Panc1 (cell line): ENCODE data around the gene MAFB. TPM values are rescaled to one million over a fixed set of nuclear protein-coding genes. Genes with fewer than 3 reads are reported as not detected.

Experiments used
- ATAC-seq: fragments of 200-7000 bp; cut with Tn5 transposase; 2 replicates; pipeline ENCODE4 v1.9.1; 2020; ENCODE audit warnings: mild to moderate bottlenecking, moderate library complexity
- BruUV-seq: library from RNA; stranded (reverse); fragments of 400-500 nt; replicated peaks from 2 replicates; lab custom pipeline; 2021; lab: Mats Ljungman, UMichigan
- CTCF ChIA-PET: fragments of 300-600 bp; sonication (Branson Sonifier 250); formaldehyde crosslinking; loops from one replicate; lab custom pipeline; 2022; ENCODE audit warnings: antibody characterized with exemption; lab: Charles Lee
- POLR2A ChIA-PET: fragments of 300-600 bp; sonication (Branson Sonifier 250); formaldehyde crosslinking; loops from one replicate; lab custom pipeline; 2022; ENCODE audit warnings: antibody characterized with exemption; lab: Charles Lee
- DNase-seq: peaks from one replicate; pipeline ENCODE4 v3.0.0-alpha.2; 2010; ENCODE audit warnings: low read depth, low spot score
- H3K27ac ChIP-seq: 2 replicates; pipeline ENCODE4 v1.5.1; 2011; ENCODE audit warnings: mild to moderate bottlenecking, low read length, inconsistent platforms
- H3K27me3 ChIP-seq: fragments of 200-500 bp; sonication (Bioruptor generic); 2 replicates; pipeline ENCODE4 v1.6.0; 2014; ENCODE audit warnings: low read length, inconsistent platforms; ENCODE audit not compliant: control insufficient read depth, insufficient read depth
- H3K36me3 ChIP-seq: fragments of 200-500 bp; sonication (Bioruptor generic); 2 replicates; pipeline ENCODE4 v1.5.1; 2014; ENCODE audit warnings: inconsistent platforms, mild to moderate bottlenecking, low read length, moderate library complexity; ENCODE audit not compliant: control insufficient read depth, insufficient read depth
- H3K4me1 ChIP-seq: 2 replicates; pipeline ENCODE4 v1.5.1; 2011; ENCODE audit warnings: inconsistent platforms, mild to moderate bottlenecking, low read length, moderate library complexity; ENCODE audit not compliant: control insufficient read depth, insufficient read depth
- H3K4me3 ChIP-seq, 2 experiments: 2 replicates each; pipeline ENCODE4 v1.5.1; 2011 to 2012; ENCODE audit warnings: low read depth in 2 of 2, low read length in 2 of 2, mild to moderate bottlenecking in 2 of 2, inconsistent platforms in 1 of 2, moderate library complexity in 1 of 2
- H3K9me3 ChIP-seq: fragments of 200-500 bp; sonication (Bioruptor generic); 2 replicates; pipeline ENCODE4 v1.5.1; 2014; ENCODE audit warnings: low read depth, mild to moderate bottlenecking, inconsistent platforms, low read length, moderate library complexity; ENCODE audit not compliant: control insufficient read depth, insufficient read depth
- POLR2AphosphoS5 ChIP-seq: IDR thresholded peaks from 2 replicates; pipeline ENCODE4 v1.6.1; 2012; ENCODE audit warnings: mild to moderate bottlenecking, low read depth, low read length, moderate library complexity
- SIN3A ChIP-seq: IDR thresholded peaks from 2 replicates; pipeline ENCODE4 v1.6.1; 2012; ENCODE audit warnings: low read depth, mild to moderate bottlenecking, low read length, moderate library complexity, borderline replicate concordance; ENCODE audit not compliant: insufficient read depth
- TCF7L2 ChIP-seq: IDR thresholded peaks from 2 replicates; pipeline ENCODE4 v1.6.1; 2011; ENCODE audit warnings: mild to moderate bottlenecking, low read depth, low read length, inconsistent platforms
- in situ Hi-C: cut with HindIII; loops from 2 replicates; pipeline ENCODE4 v1.10.0; 2016; ENCODE audit warnings: low sequenced_read_pairs, low pct_unique_long_range_greater_than_20kb
- intact Hi-C: fragments of 100-400 bp; cut with micrococcal nuclease; formaldehyde crosslinking; loops from one replicate; pipeline ENCODE4 v1.10.0; 2022; ENCODE audit not compliant: unreplicated experiment
- total RNA-seq: library from RNA; stranded (reverse); gene quantifications from one replicate; pipeline ENCODE4 v1.2.1, GENCODE V29; 2021; ENCODE audit not compliant: unreplicated experiment
- TF ChIP-seq, protein P1 (sequence below): fragments of 450-650 bp; IDR thresholded peaks from 2 replicates; pipeline ENCODE4 v1.5.1; 2017; ENCODE audit warnings: mild to moderate bottlenecking
- TF ChIP-seq, protein P2 (sequence below), 2 experiments: IDR thresholded peaks; 2 replicates each; pipeline ENCODE4 v1.6.1; 2011 to 2012; ENCODE audit warnings: low read depth in 2 of 2, control low read depth in 1 of 2, low read length in 1 of 2, mild to moderate bottlenecking in 1 of 2, moderate library complexity in 1 of 2; ENCODE audit not compliant: insufficient read depth in 1 of 2

Gene MAFB
- total RNA-seq, 1 experiment from 2014 or later, result 0.28 TPM

DNA sequence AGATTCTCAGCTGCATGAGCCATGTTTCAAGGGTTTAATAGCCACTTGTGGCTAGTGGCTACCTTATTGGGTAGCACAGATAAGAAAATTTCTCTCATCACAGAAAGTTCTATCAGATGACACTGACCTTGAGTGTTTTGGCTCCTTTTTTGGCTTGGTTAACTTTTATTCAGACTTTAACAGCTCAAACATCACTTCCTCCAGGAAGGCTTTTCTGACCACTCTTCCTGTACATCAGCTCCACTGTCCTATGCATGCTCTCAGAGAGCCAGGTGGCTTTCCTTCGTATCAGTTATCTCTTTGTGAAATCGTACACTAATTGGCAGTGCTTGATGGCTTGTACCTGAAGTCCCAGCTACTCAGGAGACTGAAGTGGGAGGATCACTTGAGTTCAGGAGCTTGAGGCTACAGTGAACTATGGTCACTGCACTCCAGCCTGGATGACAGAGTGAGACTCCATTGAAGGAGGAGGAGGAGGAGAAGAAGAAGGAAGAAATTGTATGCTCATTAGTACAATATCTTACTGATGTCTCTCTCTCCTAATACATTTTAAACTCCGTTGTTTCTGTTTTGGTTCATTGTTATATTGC, 10.7 kb downstream of the MAFB start:
- Histone ChIP-seq H3K9me3 (no peaks in the 10 kb centered on the region), H3K27me3 (peaks cover 12% of the 10 kb centered on the region)
- BruUV-seq, result no TSS peak

DNA sequence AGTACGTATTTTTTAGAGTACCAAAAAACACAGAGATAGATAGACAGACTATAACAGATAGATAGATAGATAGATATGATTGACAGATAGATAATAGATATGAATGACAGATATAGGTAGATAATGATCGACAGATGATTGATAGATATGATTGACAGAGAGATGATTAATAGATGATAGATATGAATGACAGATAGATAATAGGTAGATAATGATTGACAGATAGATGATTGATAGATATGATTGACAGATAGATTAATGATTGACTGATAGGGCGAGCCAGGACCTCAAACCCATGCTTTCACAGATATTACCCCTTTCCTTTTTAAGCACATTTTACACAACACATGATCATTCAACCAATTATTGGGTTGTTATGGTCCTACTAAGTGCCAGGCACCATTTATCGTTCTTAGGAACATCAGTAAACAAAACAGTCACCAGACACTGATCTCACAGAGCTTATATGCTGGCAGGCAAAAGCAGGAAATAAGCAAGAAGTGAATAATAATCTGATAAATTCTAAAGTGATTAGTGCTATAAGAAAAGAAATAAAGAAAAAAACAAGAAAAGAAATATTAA, 11.6 kb downstream of the MAFB start:
- H3K9me3 ChIP-seq, result no peaks in the 10 kb centered on the region
- no TSS peak for BruUV-seq
- H3K4me3 ChIP-seq, result no peak overlapping the region
- ChIA-PET CTCF (interaction anchor here (0.7 kb wide), 1 partner anchor 1727 kb away, joined by 4 read pairs; no protein-coding TSS in a partner anchor), POLR2A (no interaction called here)
- H3K27ac ChIP-seq, result no peak overlapping the region
- no peak for TF ChIP-seq POLR2AphosphoS5
- TF ChIP-seq, protein P1, sequence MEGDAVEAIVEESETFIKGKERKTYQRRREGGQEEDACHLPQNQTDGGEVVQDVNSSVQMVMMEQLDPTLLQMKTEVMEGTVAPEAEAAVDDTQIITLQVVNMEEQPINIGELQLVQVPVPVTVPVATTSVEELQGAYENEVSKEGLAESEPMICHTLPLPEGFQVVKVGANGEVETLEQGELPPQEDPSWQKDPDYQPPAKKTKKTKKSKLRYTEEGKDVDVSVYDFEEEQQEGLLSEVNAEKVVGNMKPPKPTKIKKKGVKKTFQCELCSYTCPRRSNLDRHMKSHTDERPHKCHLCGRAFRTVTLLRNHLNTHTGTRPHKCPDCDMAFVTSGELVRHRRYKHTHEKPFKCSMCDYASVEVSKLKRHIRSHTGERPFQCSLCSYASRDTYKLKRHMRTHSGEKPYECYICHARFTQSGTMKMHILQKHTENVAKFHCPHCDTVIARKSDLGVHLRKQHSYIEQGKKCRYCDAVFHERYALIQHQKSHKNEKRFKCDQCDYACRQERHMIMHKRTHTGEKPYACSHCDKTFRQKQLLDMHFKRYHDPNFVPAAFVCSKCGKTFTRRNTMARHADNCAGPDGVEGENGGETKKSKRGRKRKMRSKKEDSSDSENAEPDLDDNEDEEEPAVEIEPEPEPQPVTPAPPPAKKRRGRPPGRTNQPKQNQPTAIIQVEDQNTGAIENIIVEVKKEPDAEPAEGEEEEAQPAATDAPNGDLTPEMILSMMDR, result no peak
- TF ChIP-seq, protein P2, sequence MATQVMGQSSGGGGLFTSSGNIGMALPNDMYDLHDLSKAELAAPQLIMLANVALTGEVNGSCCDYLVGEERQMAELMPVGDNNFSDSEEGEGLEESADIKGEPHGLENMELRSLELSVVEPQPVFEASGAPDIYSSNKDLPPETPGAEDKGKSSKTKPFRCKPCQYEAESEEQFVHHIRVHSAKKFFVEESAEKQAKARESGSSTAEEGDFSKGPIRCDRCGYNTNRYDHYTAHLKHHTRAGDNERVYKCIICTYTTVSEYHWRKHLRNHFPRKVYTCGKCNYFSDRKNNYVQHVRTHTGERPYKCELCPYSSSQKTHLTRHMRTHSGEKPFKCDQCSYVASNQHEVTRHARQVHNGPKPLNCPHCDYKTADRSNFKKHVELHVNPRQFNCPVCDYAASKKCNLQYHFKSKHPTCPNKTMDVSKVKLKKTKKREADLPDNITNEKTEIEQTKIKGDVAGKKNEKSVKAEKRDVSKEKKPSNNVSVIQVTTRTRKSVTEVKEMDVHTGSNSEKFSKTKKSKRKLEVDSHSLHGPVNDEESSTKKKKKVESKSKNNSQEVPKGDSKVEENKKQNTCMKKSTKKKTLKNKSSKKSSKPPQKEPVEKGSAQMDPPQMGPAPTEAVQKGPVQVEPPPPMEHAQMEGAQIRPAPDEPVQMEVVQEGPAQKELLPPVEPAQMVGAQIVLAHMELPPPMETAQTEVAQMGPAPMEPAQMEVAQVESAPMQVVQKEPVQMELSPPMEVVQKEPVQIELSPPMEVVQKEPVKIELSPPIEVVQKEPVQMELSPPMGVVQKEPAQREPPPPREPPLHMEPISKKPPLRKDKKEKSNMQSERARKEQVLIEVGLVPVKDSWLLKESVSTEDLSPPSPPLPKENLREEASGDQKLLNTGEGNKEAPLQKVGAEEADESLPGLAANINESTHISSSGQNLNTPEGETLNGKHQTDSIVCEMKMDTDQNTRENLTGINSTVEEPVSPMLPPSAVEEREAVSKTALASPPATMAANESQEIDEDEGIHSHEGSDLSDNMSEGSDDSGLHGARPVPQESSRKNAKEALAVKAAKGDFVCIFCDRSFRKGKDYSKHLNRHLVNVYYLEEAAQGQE (IDR thresholded peaks at IDR 0.05; ENCODE audit: insufficient read depth in 1 of 2, low read depth in 2 of 2, low read length in 1 of 2), result no peak
- intact Hi-C loops, result no loop called here
- in situ Hi-C loops, result no loop called here
- no peak for ATAC-seq
- H3K4me1 ChIP-seq, result no peaks in the 10 kb centered on the region
- H3K36me3 ChIP-seq, result no peaks in the 10 kb centered on the region
- DNase-seq, result no peak
- H3K27me3 ChIP-seq, result peaks cover 12% of the 10 kb centered on the region

More for the DNA sequence above, 10.7 kb downstream of the MAFB start:
- DNase-seq (no peak), ATAC-seq (no peak)
- H3K27ac ChIP-seq, result no peak overlapping the region
- H3K4me3 ChIP-seq, result no peak overlapping the region
- in situ Hi-C loops, result no loop called here
- POLR2A ChIA-PET, result no interaction called here
- no peaks in the 10 kb centered on the region for H3K36me3 ChIP-seq
- H3K4me1 ChIP-seq, result no peaks in the 10 kb centered on the region
- intact Hi-C loops, result no loop called here
- CTCF ChIA-PET, result no interaction called here
- TF ChIP-seq SIN3A (no peak), POLR2AphosphoS5 (no peak), TCF7L2 (no peak)
- TF ChIP-seq, protein P1, result no peak
- TF ChIP-seq, protein P2 (IDR thresholded peaks at IDR 0.05; ENCODE audit: insufficient read depth in 1 of 2, low read depth in 2 of 2, low read length in 1 of 2), result no peak
